GM23338 (cell line): Measurements from ENCODE around the gene PIRT.

ENCODE experiments used
- EZH2 ChIP-seq: fragments of 200-600 bp; sonication (generic); IDR thresholded peaks from one replicate; pipeline ENCODE4 v1.8.0; 2017; ENCODE audit warnings: antibody characterized with exemption, mild to moderate bottlenecking, low read depth; ENCODE audit not compliant: unreplicated experiment
- EZH2phosphoT487 ChIP-seq: fragments of 200-600 bp; sonication (generic); IDR thresholded peaks from one replicate; pipeline ENCODE4 v1.8.1; 2018; ENCODE audit warnings: antibody characterized with exemption; ENCODE audit not compliant: unreplicated experiment
- JUNB ChIP-seq: IDR thresholded peaks from one replicate; pipeline ENCODE4 v1.6.1; 2016; ENCODE audit warnings: antibody characterized with exemption; ENCODE audit not compliant: unreplicated experiment
- POLR2AphosphoS5 ChIP-seq: IDR thresholded peaks from 2 replicates; pipeline ENCODE4 v1.6.1; 2016; ENCODE audit warnings: antibody characterized with exemption, low read depth
- TF ChIP-seq, protein P1 (sequence below): IDR thresholded peaks from one replicate; pipeline ENCODE4 v1.6.1; 2018; ENCODE audit warnings: antibody characterized with exemption; ENCODE audit not compliant: unreplicated experiment
- TF ChIP-seq, protein P2 (sequence below), 2 experiments: fragments of 200-600 bp in 1 of 2; sonication (generic) in 1 of 2; conservative IDR thresholded peaks; 2 replicates each; pipeline versions ENCODE4 v1.5.1 to v1.6.1; 2016 to 2017; ENCODE audit warnings: antibody characterized with exemption in 2 of 2, low read depth in 2 of 2, mild to moderate bottlenecking in 2 of 2, moderate library complexity in 1 of 2

DNA sequence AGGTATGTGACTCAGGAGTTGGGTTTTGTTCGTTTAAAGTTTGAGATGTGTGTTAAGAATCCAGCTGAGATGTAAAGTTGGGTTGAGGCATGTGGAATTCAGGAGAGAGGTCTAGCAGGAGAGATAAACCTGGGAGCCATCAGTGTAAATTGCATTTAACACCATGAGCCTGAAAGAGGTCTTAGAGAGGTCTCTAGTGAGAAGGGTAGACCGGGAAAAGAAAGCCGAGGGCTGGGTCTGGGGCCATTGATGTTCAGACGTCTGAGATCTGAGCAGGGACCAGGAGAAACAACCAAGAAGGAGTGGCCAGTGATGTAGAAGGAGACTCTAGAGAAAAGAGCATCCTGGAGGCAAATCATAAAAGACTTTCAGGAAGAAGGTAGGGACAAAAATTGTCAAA, 44.1 kb upstream of the PIRT start:
- TF ChIP-seq, protein P1, sequence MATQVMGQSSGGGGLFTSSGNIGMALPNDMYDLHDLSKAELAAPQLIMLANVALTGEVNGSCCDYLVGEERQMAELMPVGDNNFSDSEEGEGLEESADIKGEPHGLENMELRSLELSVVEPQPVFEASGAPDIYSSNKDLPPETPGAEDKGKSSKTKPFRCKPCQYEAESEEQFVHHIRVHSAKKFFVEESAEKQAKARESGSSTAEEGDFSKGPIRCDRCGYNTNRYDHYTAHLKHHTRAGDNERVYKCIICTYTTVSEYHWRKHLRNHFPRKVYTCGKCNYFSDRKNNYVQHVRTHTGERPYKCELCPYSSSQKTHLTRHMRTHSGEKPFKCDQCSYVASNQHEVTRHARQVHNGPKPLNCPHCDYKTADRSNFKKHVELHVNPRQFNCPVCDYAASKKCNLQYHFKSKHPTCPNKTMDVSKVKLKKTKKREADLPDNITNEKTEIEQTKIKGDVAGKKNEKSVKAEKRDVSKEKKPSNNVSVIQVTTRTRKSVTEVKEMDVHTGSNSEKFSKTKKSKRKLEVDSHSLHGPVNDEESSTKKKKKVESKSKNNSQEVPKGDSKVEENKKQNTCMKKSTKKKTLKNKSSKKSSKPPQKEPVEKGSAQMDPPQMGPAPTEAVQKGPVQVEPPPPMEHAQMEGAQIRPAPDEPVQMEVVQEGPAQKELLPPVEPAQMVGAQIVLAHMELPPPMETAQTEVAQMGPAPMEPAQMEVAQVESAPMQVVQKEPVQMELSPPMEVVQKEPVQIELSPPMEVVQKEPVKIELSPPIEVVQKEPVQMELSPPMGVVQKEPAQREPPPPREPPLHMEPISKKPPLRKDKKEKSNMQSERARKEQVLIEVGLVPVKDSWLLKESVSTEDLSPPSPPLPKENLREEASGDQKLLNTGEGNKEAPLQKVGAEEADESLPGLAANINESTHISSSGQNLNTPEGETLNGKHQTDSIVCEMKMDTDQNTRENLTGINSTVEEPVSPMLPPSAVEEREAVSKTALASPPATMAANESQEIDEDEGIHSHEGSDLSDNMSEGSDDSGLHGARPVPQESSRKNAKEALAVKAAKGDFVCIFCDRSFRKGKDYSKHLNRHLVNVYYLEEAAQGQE: no peak
- TF ChIP-seq, protein P2, sequence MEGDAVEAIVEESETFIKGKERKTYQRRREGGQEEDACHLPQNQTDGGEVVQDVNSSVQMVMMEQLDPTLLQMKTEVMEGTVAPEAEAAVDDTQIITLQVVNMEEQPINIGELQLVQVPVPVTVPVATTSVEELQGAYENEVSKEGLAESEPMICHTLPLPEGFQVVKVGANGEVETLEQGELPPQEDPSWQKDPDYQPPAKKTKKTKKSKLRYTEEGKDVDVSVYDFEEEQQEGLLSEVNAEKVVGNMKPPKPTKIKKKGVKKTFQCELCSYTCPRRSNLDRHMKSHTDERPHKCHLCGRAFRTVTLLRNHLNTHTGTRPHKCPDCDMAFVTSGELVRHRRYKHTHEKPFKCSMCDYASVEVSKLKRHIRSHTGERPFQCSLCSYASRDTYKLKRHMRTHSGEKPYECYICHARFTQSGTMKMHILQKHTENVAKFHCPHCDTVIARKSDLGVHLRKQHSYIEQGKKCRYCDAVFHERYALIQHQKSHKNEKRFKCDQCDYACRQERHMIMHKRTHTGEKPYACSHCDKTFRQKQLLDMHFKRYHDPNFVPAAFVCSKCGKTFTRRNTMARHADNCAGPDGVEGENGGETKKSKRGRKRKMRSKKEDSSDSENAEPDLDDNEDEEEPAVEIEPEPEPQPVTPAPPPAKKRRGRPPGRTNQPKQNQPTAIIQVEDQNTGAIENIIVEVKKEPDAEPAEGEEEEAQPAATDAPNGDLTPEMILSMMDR (conservative IDR thresholded peaks at IDR 0.05; ENCODE audit: low read depth in 2 of 2): no peak
- no peak for TF ChIP-seq EZH2phosphoT487
- TF ChIP-seq EZH2: no peak
- no peak for TF ChIP-seq POLR2AphosphoS5
- no peak for TF ChIP-seq JUNB
